ENCODE results near the gene ATP8A1.

Gene ATP8A1

DNA sequence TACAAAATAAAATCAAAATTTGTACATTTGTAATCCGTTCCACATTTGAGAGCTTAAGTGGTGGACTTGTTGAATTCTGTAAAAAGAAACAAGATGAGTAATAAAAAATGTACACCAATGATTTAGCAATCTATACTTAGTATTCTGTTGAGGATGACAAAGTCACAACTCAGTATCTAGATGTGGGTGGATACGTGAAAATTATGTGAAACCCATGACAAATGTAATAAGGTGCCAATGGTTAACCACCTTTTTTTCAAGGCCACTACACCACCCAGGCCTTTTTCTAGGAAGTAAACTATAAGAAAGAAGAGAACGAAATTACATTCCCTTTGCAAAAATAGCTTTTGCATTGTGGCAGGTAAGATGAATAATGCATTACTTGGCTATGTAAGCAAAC is 77.0 kb downstream of the ATP8A1 start:
- Mint-ChIP-seq H3K4me1 (no peaks in the 10 kb centered on the region), H3K27ac (no peak overlapping the region), H3K4me3 (no peak overlapping the region), H3K36me3 (peaks cover 35% of the 10 kb centered on the region), H3K27me3 (no peaks in the 10 kb centered on the region), H3K9me3 (no peaks in the 10 kb centered on the region)
- no peak for ATAC-seq

DNA sequence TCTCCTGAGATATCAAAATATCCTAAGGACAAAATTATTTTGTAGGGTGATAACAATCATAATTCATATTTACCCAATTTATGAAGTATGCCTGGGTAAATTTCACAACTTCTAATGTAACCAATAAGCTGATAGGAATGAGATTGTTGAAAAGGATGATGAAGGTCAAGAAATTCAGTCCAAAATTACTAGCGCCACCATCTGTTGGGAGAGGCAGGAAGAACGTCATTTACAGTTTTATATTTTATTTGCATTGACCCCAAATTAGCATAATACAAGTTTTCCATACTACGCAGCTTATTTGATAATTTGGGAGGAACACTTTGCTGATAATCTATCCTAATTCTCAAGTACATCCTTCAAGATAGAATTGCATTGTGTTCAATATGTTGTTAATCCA is 78.7 kb downstream of the ATP8A1 start:
- peaks cover 24% of the 10 kb centered on the region for H3K36me3 Mint-ChIP-seq
- no peaks in the 10 kb centered on the region for H3K9me3 Mint-ChIP-seq
- no peak for ATAC-seq
- no peak overlapping the region for H3K4me3 Mint-ChIP-seq
- H3K27ac Mint-ChIP-seq: no peak overlapping the region
- no peaks in the 10 kb centered on the region for H3K4me1 Mint-ChIP-seq
- H3K27me3 Mint-ChIP-seq: no peaks in the 10 kb centered on the region

DNA sequence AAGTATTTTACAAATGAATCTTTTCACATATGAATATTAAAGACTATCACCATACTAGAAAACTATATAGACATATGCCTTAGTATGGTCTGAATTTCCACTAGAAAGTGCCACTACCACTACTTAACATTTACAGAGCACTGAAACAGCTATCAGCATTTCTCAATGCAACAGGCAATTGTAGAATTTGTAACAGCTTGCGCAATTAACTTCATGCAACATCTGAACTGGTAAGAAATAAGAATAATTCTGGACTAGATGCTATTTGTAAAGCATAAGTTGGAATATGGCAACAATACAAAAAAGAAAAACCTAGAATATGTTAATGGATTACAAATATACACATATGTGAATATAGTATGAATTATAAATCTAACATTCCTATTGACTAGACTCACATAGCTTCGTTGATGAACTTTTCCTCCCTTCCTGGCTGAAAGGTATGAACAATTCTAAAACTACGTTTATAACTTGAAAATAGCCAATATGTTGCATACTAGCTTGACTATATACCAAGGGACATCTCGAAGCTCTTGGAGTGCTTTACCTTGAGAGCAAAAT is 82.0 kb downstream of the ATP8A1 start:
- H3K27ac Mint-ChIP-seq: no peak overlapping the region
- no peak overlapping the region for H3K4me3 Mint-ChIP-seq
- no peaks in the 10 kb centered on the region for H3K27me3 Mint-ChIP-seq
- ATAC-seq: no peak
- H3K4me1 Mint-ChIP-seq: no peaks in the 10 kb centered on the region
- H3K36me3 Mint-ChIP-seq: peaks cover 11% of the 10 kb centered on the region
- no peaks in the 10 kb centered on the region for H3K9me3 Mint-ChIP-seq

DNA sequence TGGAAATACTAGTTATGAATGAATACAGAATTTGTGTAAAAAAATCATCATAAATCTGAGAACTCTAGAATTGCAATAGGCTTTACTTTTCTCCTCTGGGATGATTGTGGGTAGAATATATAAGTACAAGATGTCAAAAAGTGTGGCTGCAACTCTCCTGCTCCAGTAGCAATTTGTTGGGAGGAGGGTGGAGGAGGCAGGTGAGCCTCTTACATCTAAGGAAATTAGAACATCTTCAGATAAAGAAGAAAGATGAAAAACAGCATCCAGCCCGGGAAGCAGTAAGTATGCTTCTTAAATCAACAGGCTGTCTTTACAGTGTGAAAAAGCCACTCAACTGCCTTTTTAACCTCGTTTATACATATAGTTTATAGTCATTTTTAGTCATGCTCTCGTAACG is 83.7 kb downstream of the ATP8A1 start:
- H3K4me1 Mint-ChIP-seq: no peaks in the 10 kb centered on the region
- no peak for ATAC-seq
- no peak overlapping the region for H3K27ac Mint-ChIP-seq
- H3K27me3 Mint-ChIP-seq: no peaks in the 10 kb centered on the region
- H3K9me3 Mint-ChIP-seq: no peaks in the 10 kb centered on the region
- H3K4me3 Mint-ChIP-seq: no peak overlapping the region
- H3K36me3 Mint-ChIP-seq: peaks cover 6% of the 10 kb centered on the region

GRCh38 chr4:42570221-42570620 is 86.7 kb downstream of the ATP8A1 start:
- ATAC-seq: peak; percentile 34
- Mint-ChIP-seq H3K9me3 (no peaks in the 10 kb centered on the region), H3K27me3 (no peaks in the 10 kb centered on the region), H3K27ac (peak overlapping the region; percentile 53), H3K4me3 (no peak overlapping the region), H3K36me3 (no peaks in the 10 kb centered on the region), H3K4me1 (no peaks in the 10 kb centered on the region)

GRCh38 chr4:42568610-42569207 is 88.2 kb downstream of the ATP8A1 start:
- Mint-ChIP-seq H3K27ac (no peak overlapping the region), H3K36me3 (peaks cover 9% of the 10 kb centered on the region), H3K9me3 (no peaks in the 10 kb centered on the region)

DNA sequence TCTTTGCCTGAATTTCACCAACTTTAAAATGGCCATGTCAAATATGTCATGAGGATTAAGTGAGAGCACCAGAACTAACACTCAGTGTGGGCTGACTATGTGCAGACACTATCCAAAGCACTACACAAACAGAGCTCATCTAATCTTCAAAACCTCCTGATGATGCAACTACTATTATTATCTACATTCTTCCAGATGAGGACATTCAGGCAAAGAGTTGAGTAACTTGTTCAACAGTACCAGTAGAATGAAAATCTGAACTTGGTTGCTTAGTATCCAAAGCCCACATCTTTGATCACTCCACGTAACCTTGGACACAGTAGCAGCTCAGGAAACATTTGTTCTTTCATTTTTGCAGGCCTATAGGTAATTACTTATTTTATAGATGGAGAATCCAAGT is 90.1 kb downstream of the ATP8A1 start:
- H3K4me3 Mint-ChIP-seq: no peak overlapping the region
- H3K4me1 Mint-ChIP-seq: no peaks in the 10 kb centered on the region
- H3K27ac Mint-ChIP-seq: no peak overlapping the region
- peaks cover 25% of the 10 kb centered on the region for H3K36me3 Mint-ChIP-seq
- no peaks in the 10 kb centered on the region for H3K9me3 Mint-ChIP-seq
- ATAC-seq: no peak
- no peaks in the 10 kb centered on the region for H3K27me3 Mint-ChIP-seq

More at GRCh38 chr4:42568610-42569207, 88.2 kb downstream of the ATP8A1 start:
- H3K4me1 Mint-ChIP-seq: no peaks in the 10 kb centered on the region
- H3K27me3 Mint-ChIP-seq: no peaks in the 10 kb centered on the region
- no peak overlapping the region for H3K4me3 Mint-ChIP-seq
- peak; percentile 83 for ATAC-seq

DNA sequence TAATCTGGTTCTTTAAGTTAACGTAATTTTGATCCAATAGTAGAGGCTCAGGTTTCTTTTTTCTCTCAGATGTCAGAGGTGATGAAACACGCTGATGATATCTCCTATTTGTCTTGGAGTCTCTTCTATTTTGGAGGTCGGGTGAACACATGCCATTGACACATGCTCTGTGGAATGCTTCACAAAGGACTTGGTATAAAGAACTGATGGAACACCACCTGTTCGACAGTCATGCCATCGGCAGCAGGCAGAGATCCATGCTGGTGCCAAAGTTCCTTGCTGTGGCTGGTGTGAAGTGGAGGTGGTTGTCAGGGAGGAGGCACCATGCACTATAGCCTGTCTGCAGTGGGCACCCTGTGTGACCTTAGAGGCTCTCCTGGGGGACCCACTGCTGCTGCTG is 94.9 kb downstream of the ATP8A1 start:
- ATAC-seq: no peak
- no peaks in the 10 kb centered on the region for H3K4me1 Mint-ChIP-seq
- H3K4me3 Mint-ChIP-seq: no peak overlapping the region
- H3K36me3 Mint-ChIP-seq: peaks cover 28% of the 10 kb centered on the region
- no peak overlapping the region for H3K27ac Mint-ChIP-seq
- no peaks in the 10 kb centered on the region for H3K9me3 Mint-ChIP-seq
- H3K27me3 Mint-ChIP-seq: no peaks in the 10 kb centered on the region

GRCh38 chr4:42561031-42561430 is 95.9 kb downstream of the ATP8A1 start:
- Mint-ChIP-seq H3K9me3 (no peaks in the 10 kb centered on the region), H3K4me3 (no peak overlapping the region), H3K27ac (no peak overlapping the region), H3K36me3 (peaks cover 28% of the 10 kb centered on the region), H3K27me3 (no peaks in the 10 kb centered on the region), H3K4me1 (no peaks in the 10 kb centered on the region)
- no peak for ATAC-seq

DNA sequence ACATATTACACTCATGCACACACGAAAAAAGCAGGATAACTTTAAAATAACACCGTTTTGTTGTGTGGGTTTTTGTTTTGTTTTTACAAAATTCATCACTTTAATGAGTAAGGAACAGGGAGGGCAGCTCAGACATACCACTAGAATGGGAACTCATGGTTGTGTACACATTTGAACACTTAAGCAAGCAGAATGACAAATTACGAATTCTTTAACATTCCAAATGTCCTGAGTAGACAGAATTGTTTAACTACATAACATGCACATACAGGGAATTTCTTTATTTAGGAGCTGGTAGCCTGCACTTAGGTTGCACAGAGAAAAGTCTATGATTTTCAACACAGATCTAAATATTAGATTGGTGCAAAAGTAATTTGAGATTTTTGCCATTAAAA is 96.4 kb downstream of the ATP8A1 start:
- Mint-ChIP-seq H3K4me1 (no peaks in the 10 kb centered on the region), H3K9me3 (no peaks in the 10 kb centered on the region), H3K27me3 (no peaks in the 10 kb centered on the region), H3K36me3 (peaks cover 28% of the 10 kb centered on the region), H3K27ac (no peak overlapping the region), H3K4me3 (no peak overlapping the region)
- no peak for ATAC-seq

GRCh38 chr4:42558156-42558555 is 98.7 kb downstream of the ATP8A1 start:
- Mint-ChIP-seq H3K4me3 (no peak overlapping the region), H3K27me3 (no peaks in the 10 kb centered on the region), H3K36me3 (peaks cover 33% of the 10 kb centered on the region), H3K27ac (no peak overlapping the region), H3K9me3 (no peaks in the 10 kb centered on the region), H3K4me1 (no peaks in the 10 kb centered on the region)
- no peak for ATAC-seq

GRCh38 chr4:42555828-42556227 is 101.1 kb downstream of the ATP8A1 start:
- Mint-ChIP-seq H3K9me3 (no peaks in the 10 kb centered on the region), H3K27ac (no peak overlapping the region), H3K4me3 (no peak overlapping the region), H3K4me1 (no peaks in the 10 kb centered on the region), H3K36me3 (peaks cover 16% of the 10 kb centered on the region), H3K27me3 (no peaks in the 10 kb centered on the region)
- no peak for ATAC-seq

GRCh38 chr4:42554072-42554471 is 102.8 kb downstream of the ATP8A1 start:
- Mint-ChIP-seq H3K4me1 (no peaks in the 10 kb centered on the region), H3K4me3 (no peak overlapping the region)

DNA sequence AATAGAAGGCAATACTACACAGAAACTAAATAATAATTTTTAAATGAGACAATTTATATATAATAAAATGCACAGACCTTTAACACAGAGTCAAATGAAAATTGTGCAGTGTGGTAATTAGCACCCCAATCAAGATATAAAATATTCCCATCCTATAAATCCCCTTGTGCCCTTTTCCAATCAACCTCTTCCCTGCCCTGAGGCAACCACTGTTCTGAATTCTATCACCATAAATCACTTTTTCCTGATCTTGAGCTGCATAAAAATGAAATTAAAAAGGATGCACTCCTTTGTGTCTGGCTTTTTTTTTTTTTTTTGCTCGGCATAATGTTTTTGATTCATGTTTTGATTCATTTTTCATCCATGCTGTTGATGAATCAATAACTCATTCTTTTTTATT is 107.0 kb downstream of the ATP8A1 start:
- Mint-ChIP-seq H3K36me3 (peaks cover 25% of the 10 kb centered on the region), H3K4me3 (no peak overlapping the region), H3K9me3 (no peaks in the 10 kb centered on the region), H3K27me3 (no peaks in the 10 kb centered on the region), H3K27ac (no peak overlapping the region), H3K4me1 (no peaks in the 10 kb centered on the region)
- no peak for ATAC-seq

More at GRCh38 chr4:42554072-42554471, 102.8 kb downstream of the ATP8A1 start:
- H3K9me3 Mint-ChIP-seq: no peaks in the 10 kb centered on the region
- no peaks in the 10 kb centered on the region for H3K27me3 Mint-ChIP-seq
- peaks cover 24% of the 10 kb centered on the region for H3K36me3 Mint-ChIP-seq
- no peak for ATAC-seq
- H3K27ac Mint-ChIP-seq: no peak overlapping the region

DNA sequence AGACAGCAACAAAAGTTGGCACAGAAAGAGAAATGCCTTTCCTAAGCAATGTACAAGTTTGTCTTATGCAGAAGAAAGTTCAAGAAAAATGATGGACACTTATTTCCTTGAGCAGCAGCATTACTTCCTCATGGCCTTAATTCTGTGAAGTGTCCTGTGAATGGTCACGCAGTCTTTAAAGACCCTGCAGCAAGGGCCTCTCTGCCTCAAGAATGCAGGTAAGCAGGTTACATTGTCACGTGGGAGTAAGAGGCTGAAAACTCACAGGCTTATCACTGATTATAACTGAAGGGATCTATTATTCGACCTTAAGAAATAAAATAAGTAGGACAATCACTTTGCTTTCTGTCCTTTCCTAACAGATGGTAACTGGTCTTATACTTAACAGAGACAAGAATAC is 109.1 kb downstream of the ATP8A1 start:
- Mint-ChIP-seq H3K9me3 (no peaks in the 10 kb centered on the region), H3K27ac (no peak overlapping the region), H3K4me3 (no peak overlapping the region), H3K36me3 (peaks cover 12% of the 10 kb centered on the region), H3K27me3 (no peaks in the 10 kb centered on the region), H3K4me1 (no peaks in the 10 kb centered on the region)
- ATAC-seq: no peak

- no peak for ATAC-seq
- Mint-ChIP-seq H3K4me1 (no peaks in the 10 kb centered on the region), H3K36me3 (peaks cover 34% of the 10 kb centered on the region), H3K27me3 (no peaks in the 10 kb centered on the region), H3K27ac (no peak overlapping the region), H3K9me3 (no peaks in the 10 kb centered on the region), H3K4me3 (no peak overlapping the region)
Measured at GRCh38 chr4:42543762-42544161, 113.1 kb downstream of the ATP8A1 start.
